Parathyroid adenoma (tissue), 2 donors: ENCODE data around the gene FBXW8.

ENCODE experiments used
- H2AFZ ChIP-seq: fragments of 300-600 bp; sonication (generic); one replicate; pipeline ENCODE4 v1.7.0; 2017; ENCODE audit warnings: antibody characterized with exemption, mild to moderate bottlenecking
- H3K27ac ChIP-seq: fragments of 300-600 bp; sonication (generic); one replicate; pipeline ENCODE4 v1.7.0; 2017
- H3K27me3 ChIP-seq: fragments of 300-600 bp; sonication (generic); one replicate; pipeline ENCODE4 v1.7.0; 2017; ENCODE audit warnings: low read length; ENCODE audit not compliant: control insufficient read depth, insufficient read depth
- H3K36me3 ChIP-seq: fragments of 300-600 bp; sonication (generic); one replicate; pipeline ENCODE4 v1.7.0; 2017; ENCODE audit warnings: low read length; ENCODE audit not compliant: control insufficient read depth, insufficient read depth
- H3K4me1 ChIP-seq: fragments of 300-600 bp; sonication (generic); one replicate; pipeline ENCODE4 v1.7.0; 2017; ENCODE audit warnings: control low read depth
- H3K4me2 ChIP-seq: fragments of 300-600 bp; sonication (generic); one replicate; pipeline ENCODE4 v1.7.0; 2017; ENCODE audit warnings: low read length
- H3K4me3 ChIP-seq: fragments of 300-600 bp; sonication (generic); one replicate; pipeline ENCODE4 v1.7.0; 2017; ENCODE audit warnings: low read depth, low read length
- H3K79me2 ChIP-seq: fragments of 300-600 bp; sonication (generic); one replicate; pipeline ENCODE4 v1.7.0; 2017; ENCODE audit warnings: control low read depth
- H3K9ac ChIP-seq: fragments of 300-600 bp; sonication (generic); one replicate; pipeline ENCODE4 v1.7.0; 2017; ENCODE audit warnings: mild to moderate bottlenecking
- H3K9me3 ChIP-seq: fragments of 300-600 bp; sonication (generic); one replicate; pipeline ENCODE4 v1.7.0; 2017; ENCODE audit warnings: low read length; ENCODE audit not compliant: control insufficient read depth
- TF ChIP-seq, protein P1 (sequence below): fragments of 300-600 bp; sonication (generic); IDR thresholded peaks from one replicate; pipeline ENCODE4 v1.7.0; 2017; ENCODE audit warnings: antibody characterized with exemption, mild to moderate bottlenecking
- donor health status: primary hyperparathyroidism.

FBXW8 gene

DNA sequence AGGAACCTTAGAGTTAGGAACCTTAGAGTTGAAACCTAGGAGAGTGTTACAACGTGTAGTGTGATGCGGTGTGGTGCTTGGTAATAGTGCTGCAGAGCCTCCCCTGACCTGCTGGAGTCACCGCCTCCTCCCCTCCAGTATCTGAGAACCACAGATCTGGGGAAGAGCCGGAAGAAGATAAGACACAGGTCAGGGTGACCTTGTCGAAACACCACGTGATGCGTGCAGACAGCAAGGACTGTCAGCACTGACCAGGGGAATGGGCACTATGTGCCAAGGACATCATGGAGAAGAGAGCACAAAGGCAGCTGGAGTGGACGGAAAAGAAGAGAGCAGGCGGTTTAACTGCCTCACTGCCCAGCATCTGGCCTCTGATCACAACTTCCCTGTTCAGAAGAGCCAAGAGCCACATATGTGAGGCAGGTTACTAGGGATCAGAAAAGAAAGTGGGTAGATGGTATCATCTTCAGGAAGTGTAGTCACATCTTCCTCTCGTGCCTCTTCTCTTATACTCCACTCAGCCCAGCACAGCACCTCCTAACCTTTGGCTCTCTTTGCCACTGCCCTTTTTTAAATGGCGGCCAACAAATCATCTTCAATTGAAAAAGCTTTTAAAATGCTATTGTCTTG, 94.8 kb downstream of the FBXW8 start:
- Histone ChIP-seq H3K4me1 (no peaks in the 10 kb centered on the region), H2AFZ (no peak overlapping the region), H3K36me3 (no peaks in the 10 kb centered on the region), H3K9me3 (no peaks in the 10 kb centered on the region), H3K4me3 (no peak overlapping the region), H3K27me3 (no peaks in the 10 kb centered on the region), H3K4me2 (no peak overlapping the region), H3K9ac (no peak overlapping the region), H3K27ac (no peak overlapping the region), H3K79me2 (no peaks in the 10 kb centered on the region)
- TF ChIP-seq, protein P1, sequence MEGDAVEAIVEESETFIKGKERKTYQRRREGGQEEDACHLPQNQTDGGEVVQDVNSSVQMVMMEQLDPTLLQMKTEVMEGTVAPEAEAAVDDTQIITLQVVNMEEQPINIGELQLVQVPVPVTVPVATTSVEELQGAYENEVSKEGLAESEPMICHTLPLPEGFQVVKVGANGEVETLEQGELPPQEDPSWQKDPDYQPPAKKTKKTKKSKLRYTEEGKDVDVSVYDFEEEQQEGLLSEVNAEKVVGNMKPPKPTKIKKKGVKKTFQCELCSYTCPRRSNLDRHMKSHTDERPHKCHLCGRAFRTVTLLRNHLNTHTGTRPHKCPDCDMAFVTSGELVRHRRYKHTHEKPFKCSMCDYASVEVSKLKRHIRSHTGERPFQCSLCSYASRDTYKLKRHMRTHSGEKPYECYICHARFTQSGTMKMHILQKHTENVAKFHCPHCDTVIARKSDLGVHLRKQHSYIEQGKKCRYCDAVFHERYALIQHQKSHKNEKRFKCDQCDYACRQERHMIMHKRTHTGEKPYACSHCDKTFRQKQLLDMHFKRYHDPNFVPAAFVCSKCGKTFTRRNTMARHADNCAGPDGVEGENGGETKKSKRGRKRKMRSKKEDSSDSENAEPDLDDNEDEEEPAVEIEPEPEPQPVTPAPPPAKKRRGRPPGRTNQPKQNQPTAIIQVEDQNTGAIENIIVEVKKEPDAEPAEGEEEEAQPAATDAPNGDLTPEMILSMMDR: no peak

DNA sequence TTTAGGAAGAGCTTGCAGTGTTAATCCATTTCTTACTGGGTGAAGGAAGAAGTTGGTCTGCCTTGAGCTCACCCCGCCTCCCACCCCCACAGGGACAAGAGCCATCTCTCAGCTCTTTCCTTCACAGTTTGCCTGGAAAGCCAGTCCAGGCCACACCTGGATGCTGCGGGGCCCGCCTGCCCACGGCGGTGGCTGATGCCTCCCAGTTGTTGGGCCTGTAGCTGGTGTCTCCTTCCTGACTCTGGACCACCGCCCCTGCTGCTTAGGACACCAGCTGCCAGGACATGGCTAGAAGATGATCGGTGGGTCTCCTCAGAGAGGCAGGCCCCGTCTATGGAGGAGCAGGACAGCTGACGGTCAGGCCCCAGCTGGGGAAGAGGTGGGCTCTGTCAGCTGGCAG, 95.6 kb downstream of the FBXW8 start:
- H3K27me3 ChIP-seq: no peaks in the 10 kb centered on the region
- no peak overlapping the region for H3K9ac ChIP-seq
- TF ChIP-seq, protein P1: no peak
- no peaks in the 10 kb centered on the region for H3K36me3 ChIP-seq
- H3K27ac ChIP-seq: no peak overlapping the region
- H3K9me3 ChIP-seq: no peaks in the 10 kb centered on the region
- no peaks in the 10 kb centered on the region for H3K4me1 ChIP-seq
- H3K4me2 ChIP-seq: no peak overlapping the region
- H2AFZ ChIP-seq: no peak overlapping the region
- H3K4me3 ChIP-seq: no peak overlapping the region
- H3K79me2 ChIP-seq: no peaks in the 10 kb centered on the region

DNA sequence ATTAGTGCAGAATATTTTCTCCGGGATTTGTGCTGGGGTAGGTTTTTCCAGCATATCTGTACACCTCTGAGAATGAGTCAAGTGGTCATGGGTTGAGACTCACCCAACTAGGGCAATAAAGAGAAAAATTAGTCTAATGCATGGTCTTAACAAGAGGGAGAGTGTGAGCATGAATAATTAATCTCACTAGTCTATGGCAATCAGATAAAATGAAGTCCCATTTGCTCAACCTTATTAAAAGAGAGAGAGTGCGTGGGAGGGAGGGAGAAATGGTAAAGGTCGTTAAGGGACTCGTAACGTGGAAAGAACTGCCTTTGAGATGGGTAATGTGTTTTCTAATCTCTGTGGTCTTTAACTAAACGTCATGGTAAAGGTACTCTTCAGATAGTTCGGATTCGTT, 96.8 kb downstream of the FBXW8 start:
- Histone ChIP-seq H3K4me1 (no peaks in the 10 kb centered on the region), H3K27me3 (no peaks in the 10 kb centered on the region), H3K4me3 (no peak overlapping the region), H3K4me2 (no peak overlapping the region), H3K36me3 (no peaks in the 10 kb centered on the region), H3K79me2 (no peaks in the 10 kb centered on the region), H3K27ac (no peak overlapping the region), H3K9ac (no peak overlapping the region), H2AFZ (no peak overlapping the region), H3K9me3 (no peaks in the 10 kb centered on the region)
- TF ChIP-seq, protein P1: no peak

GRCh38 chr12:117009759-117010158, 99.0 kb downstream of the FBXW8 start:
- Histone ChIP-seq H3K4me1 (no peaks in the 10 kb centered on the region), H3K4me3 (no peak overlapping the region), H3K79me2 (no peaks in the 10 kb centered on the region), H2AFZ (no peak overlapping the region), H3K9me3 (no peaks in the 10 kb centered on the region), H3K36me3 (no peaks in the 10 kb centered on the region), H3K9ac (no peak overlapping the region), H3K4me2 (no peak overlapping the region), H3K27me3 (no peaks in the 10 kb centered on the region), H3K27ac (no peak overlapping the region)
- TF ChIP-seq, protein P1: no peak
